Prostate gland (tissue), 2 donors: ENCODE results near the gene CST2. TPM values are rescaled to one million over a fixed set of nuclear protein-coding genes. Genes with fewer than 3 reads are reported as not detected.

Experiments used
- DNase-seq: peaks from one replicate; pipeline ENCODE4 v3.0.0-alpha.2; 2019; ENCODE audit warnings: low spot score
- H3K27ac ChIP-seq, 2 donors: fragments of 200-600 bp; sonication (generic); 2 replicates each; pipeline ENCODE4 v1.5.1; 2017 to 2019
- H3K27me3 ChIP-seq: fragments of 200-600 bp; sonication (generic); replicated peaks from 2 replicates; pipeline ENCODE4 v1.5.1; 2019; ENCODE audit not compliant: insufficient read depth
- H3K36me3 ChIP-seq, 2 donors: fragments of 200-600 bp; sonication (generic); 1 replicate in 1 of 2; 2 replicates in 1 of 2; pipeline versions ENCODE4 v1.5.1 to v1.8.1; 2017 to 2019
- H3K4me1 ChIP-seq: fragments of 200-600 bp; sonication (generic); replicated peaks from 2 replicates; pipeline ENCODE4 v1.5.1; 2019
- H3K4me3 ChIP-seq, 2 donors: fragments of 200-600 bp; sonication (generic); 2 replicates each; pipeline ENCODE4 v1.5.1; 2017 to 2019
- H3K9me3 ChIP-seq: fragments of 200-600 bp; sonication (generic); 2 replicates; pipeline ENCODE4 v1.5.1; 2017
- CTCF ChIP-seq, 4 experiments: fragments of 200-600 bp in 2 of 4; fragments of 450-650 bp in 2 of 4; sonication (generic) in 2 of 4; IDR thresholded peaks; 1 replicate in 3 of 4; 2 replicates in 1 of 4; pipeline ENCODE4 v1.5.1; 2016 to 2019; ENCODE audit warnings: antibody characterized with exemption in 4 of 4, mild to moderate bottlenecking in 2 of 4, moderate library complexity in 2 of 4
- POLR2A ChIP-seq: fragments of 450-650 bp; IDR thresholded peaks from one replicate; pipeline ENCODE4 v1.6.1; 2016; ENCODE audit warnings: antibody characterized with exemption, mild to moderate bottlenecking
- POLR2AphosphoS5 ChIP-seq: sonication (generic); formaldehyde crosslinking; IDR thresholded peaks from one replicate; pipeline ENCODE4 v1.6.1; 2017; ENCODE audit warnings: antibody characterized with exemption
- WGBS: methylation state at CpG from one replicate; pipeline ENCODE4 v1.1.5; 2018; 5-methylcytosine and 5-hydroxymethylcytosine counted together
- intact Hi-C: fragments of 100-400 bp; cut with DNase I; formaldehyde crosslinking; loops from one replicate; pipeline ENCODE4 v1.14.2; 2022
- total RNA-seq, 2 donors: library from RNA; depleted of rRNA; stranded (reverse); fragments of >200 nt; gene quantifications; one replicate each; pipeline ENCODE4 v1.1.0, GENCODE V29; 2016

CST2 gene
- not detected for total RNA-seq

- DNase-seq, result no peak
- intact Hi-C loops, result no loop called here
- TF ChIP-seq POLR2AphosphoS5, result no peak
- 69% methylated on average over 4 of the region's 4 CpGs for WGBS
- Histone ChIP-seq H3K4me3 (no peak within 1 kb of the TSS), H3K36me3 (no peaks in the 10 kb centered on the region), H3K27me3 (no peaks in the 10 kb centered on the region), H3K9me3 (no peaks in the 10 kb centered on the region), H3K27ac (no peak within 1 kb of the TSS), H3K4me1 (no peaks in the 10 kb centered on the region)
These were observed at the start of gene CST2 for GRCh38 chr20:23826541-23827021. TSS of gene CST2 (minus strand) at chr20:23826729. CDS start at chr20:23826660, 69 bp downstream.

GRCh38 chr20:23875606-23876237 lies 49.2 kb upstream of the CST2 start:
- Histone ChIP-seq H3K4me1 (no peaks in the 10 kb centered on the region), H3K9me3 (no peaks in the 10 kb centered on the region), H3K4me3 (no peak overlapping the region), H3K27ac (peak overlapping the region in 1 of 2 donors; percentile 13), H3K27me3 (no peaks in the 10 kb centered on the region), H3K36me3 (no peaks in the 10 kb centered on the region)
- intact Hi-C loops, result no loop called here
- 43% methylated on average over 6 of the region's 6 CpGs for WGBS
- DNase-seq, result no peak
- TF ChIP-seq CTCF (IDR thresholded peaks at IDR 0.05), result no peak
- no peak for TF ChIP-seq POLR2AphosphoS5
- no peak for TF ChIP-seq POLR2A

GRCh38 chr20:23874747-23875146 lies 48.2 kb upstream of the CST2 start:
- Histone ChIP-seq H3K4me1 (no peaks in the 10 kb centered on the region), H3K27ac (no peak overlapping the region), H3K27me3 (no peaks in the 10 kb centered on the region), H3K36me3 (no peaks in the 10 kb centered on the region), H3K9me3 (no peaks in the 10 kb centered on the region), H3K4me3 (no peak overlapping the region)
- TF ChIP-seq POLR2A (no peak), POLR2AphosphoS5 (no peak), CTCF (IDR thresholded peaks at IDR 0.05) (no peak)
- WGBS, result 83% methylated on average over 5 of the region's 5 CpGs
- DNase-seq, result no peak
- intact Hi-C loops, result no loop called here

GRCh38 chr20:23873370-23874015 lies 47.0 kb upstream of the CST2 start:
- peak; percentile 11 for TF ChIP-seq POLR2AphosphoS5
- no peak for TF ChIP-seq CTCF (IDR thresholded peaks at IDR 0.05)
- Histone ChIP-seq H3K27me3 (no peaks in the 10 kb centered on the region), H3K9me3 (no peaks in the 10 kb centered on the region), H3K4me1 (no peaks in the 10 kb centered on the region), H3K27ac (no peak overlapping the region), H3K4me3 (no peak overlapping the region), H3K36me3 (no peaks in the 10 kb centered on the region)
- 23% methylated on average over 3 of the region's 3 CpGs for WGBS
- DNase-seq, result no peak
- intact Hi-C loops, result no loop called here

GRCh38 chr20:23872065-23872464 lies 45.5 kb upstream of the CST2 start:
- no peak for DNase-seq
- H3K4me3 ChIP-seq, result no peak overlapping the region
- WGBS, result 97% methylated on average over 1 of the region's 1 CpG
- H3K4me1 ChIP-seq, result no peaks in the 10 kb centered on the region
- H3K27me3 ChIP-seq, result no peaks in the 10 kb centered on the region
- no peaks in the 10 kb centered on the region for H3K9me3 ChIP-seq
- no peaks in the 10 kb centered on the region for H3K36me3 ChIP-seq
- no peak for TF ChIP-seq CTCF (IDR thresholded peaks at IDR 0.05)
- TF ChIP-seq POLR2AphosphoS5, result no peak
- no peak for TF ChIP-seq POLR2A
- no peak overlapping the region for H3K27ac ChIP-seq
- intact Hi-C loops, result no loop called here
